ENCODE measurements around the gene APOL1. TPM values are rescaled to one million over a fixed set of nuclear protein-coding genes. Genes with fewer than 3 reads are reported as not detected.
"Not testable (repeated sequence)": the region's sequence is repeated elsewhere in the genome, so short reads cannot be mapped to it uniquely, and the experiment has no call there.

The APOL1 gene
- total RNA-seq, 1 donor from 2014 or later, result 2.3 TPM

DNA sequence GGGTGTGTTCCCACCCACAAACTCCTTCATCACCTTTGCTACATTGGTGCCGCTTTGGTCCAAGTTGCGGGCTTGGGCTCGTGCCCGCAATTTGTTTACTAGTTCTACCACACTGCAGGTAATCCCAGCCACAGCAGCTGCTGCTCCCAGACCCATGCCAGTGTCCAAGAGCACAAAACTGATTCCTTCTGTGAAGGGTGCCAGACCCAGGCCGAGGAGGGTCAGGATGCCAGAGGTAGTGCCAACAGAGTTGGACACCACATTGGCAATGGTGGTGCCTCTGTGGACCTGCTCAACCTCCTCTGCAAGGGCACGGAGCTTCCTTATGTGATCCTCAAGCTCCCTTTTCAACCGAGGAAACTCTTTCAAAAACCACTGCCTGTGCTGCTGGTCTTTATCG, 25.1 kb upstream of the APOL1 start:
- DNase-seq (ENCODE audit: low read depth), result no peak
- Histone ChIP-seq H3K36me3 (ENCODE audit: control insufficient read depth, insufficient read depth, low read length) (no peaks in the 10 kb centered on the region), H3K27me3 (ENCODE audit: control insufficient read depth, insufficient read depth, low read length) (no peaks in the 10 kb centered on the region), H3K4me3 (ENCODE audit: low read depth, low read length) (no peak overlapping the region)
- TF ChIP-seq, protein P1, sequence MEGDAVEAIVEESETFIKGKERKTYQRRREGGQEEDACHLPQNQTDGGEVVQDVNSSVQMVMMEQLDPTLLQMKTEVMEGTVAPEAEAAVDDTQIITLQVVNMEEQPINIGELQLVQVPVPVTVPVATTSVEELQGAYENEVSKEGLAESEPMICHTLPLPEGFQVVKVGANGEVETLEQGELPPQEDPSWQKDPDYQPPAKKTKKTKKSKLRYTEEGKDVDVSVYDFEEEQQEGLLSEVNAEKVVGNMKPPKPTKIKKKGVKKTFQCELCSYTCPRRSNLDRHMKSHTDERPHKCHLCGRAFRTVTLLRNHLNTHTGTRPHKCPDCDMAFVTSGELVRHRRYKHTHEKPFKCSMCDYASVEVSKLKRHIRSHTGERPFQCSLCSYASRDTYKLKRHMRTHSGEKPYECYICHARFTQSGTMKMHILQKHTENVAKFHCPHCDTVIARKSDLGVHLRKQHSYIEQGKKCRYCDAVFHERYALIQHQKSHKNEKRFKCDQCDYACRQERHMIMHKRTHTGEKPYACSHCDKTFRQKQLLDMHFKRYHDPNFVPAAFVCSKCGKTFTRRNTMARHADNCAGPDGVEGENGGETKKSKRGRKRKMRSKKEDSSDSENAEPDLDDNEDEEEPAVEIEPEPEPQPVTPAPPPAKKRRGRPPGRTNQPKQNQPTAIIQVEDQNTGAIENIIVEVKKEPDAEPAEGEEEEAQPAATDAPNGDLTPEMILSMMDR (IDR thresholded peaks at IDR 0.05; ENCODE audit: insufficient read depth, low read length, poor library complexity, severe bottlenecking), result no peak

DNA sequence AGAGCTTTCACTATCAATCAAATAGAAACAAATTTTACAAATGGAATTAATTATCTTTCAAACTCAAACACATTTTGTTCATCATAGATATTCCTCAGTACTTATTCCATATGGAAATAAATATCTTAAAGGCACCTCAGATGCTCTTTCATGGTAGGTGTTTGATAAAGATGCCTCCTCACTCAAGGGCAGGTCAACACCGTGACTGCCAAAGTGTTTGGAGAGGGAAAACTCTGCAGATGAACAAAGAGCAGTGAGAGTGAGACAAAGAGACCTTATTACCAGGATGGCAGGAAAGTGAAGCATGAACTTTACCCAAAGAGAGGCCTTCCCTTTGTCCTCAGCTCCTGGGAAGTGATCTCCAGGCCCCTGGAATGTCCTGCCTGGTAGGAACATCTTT, 24.6 kb upstream of the APOL1 start:
- not testable (repeated sequence) for H3K36me3 ChIP-seq (ENCODE audit: control insufficient read depth, insufficient read depth, low read length); DNase-seq (ENCODE audit: low read depth); H3K27me3 ChIP-seq (ENCODE audit: control insufficient read depth, insufficient read depth, low read length); H3K4me3 ChIP-seq (ENCODE audit: low read depth, low read length)

DNA sequence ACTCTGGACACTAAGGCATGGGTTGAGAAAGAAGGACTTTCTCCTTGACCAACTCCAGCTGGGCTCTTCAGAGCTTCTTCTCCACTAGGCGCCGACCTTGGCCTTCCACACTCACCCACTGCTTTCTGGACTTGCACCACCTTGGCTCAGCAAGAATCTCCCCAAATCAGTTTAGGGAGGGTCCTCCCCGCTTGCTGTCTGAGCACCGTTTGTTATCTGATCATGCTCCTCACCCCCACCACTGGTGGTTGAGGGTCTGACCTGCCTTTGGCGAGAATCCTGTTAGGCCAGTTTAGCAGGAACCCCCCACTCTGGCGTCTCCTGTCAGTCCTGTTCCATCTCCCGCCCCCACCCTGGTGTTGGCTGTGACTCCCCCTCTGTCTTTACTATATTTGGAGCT, 24.0 kb upstream of the APOL1 start:
- TF ChIP-seq, protein P1 (IDR thresholded peaks at IDR 0.05; ENCODE audit: insufficient read depth, low read length, poor library complexity, severe bottlenecking), result no peak
- DNase-seq (ENCODE audit: low read depth), result no peak
- no peak overlapping the region for H3K4me3 ChIP-seq (ENCODE audit: low read depth, low read length)
- H3K27me3 ChIP-seq (ENCODE audit: control insufficient read depth, insufficient read depth, low read length), result no peaks in the 10 kb centered on the region
- no peaks in the 10 kb centered on the region for H3K36me3 ChIP-seq (ENCODE audit: control insufficient read depth, insufficient read depth, low read length)

DNA sequence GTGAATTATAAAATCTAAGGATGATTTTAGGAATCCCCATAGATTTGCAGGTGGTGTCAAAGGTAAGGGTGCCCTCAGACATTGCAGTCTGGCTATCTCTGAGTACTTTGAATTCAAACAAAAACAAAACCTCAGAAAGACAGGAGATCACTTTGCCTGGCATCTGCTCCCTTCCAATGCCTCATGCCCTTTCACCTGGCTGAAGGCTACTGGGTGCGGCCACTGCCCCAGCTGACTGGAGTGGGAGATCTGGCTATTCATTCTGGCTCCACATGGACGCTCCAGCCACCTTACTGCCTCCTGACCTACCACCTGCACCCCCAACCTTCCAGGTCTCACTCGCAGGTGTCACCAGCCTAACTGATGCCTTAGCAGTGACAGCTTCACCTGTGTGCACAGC, 23.3 kb upstream of the APOL1 start:
- not testable (repeated sequence) for H3K27me3 ChIP-seq (ENCODE audit: control insufficient read depth, insufficient read depth, low read length); H3K36me3 ChIP-seq (ENCODE audit: control insufficient read depth, insufficient read depth, low read length); DNase-seq (ENCODE audit: low read depth); H3K4me3 ChIP-seq (ENCODE audit: low read depth, low read length)

DNA sequence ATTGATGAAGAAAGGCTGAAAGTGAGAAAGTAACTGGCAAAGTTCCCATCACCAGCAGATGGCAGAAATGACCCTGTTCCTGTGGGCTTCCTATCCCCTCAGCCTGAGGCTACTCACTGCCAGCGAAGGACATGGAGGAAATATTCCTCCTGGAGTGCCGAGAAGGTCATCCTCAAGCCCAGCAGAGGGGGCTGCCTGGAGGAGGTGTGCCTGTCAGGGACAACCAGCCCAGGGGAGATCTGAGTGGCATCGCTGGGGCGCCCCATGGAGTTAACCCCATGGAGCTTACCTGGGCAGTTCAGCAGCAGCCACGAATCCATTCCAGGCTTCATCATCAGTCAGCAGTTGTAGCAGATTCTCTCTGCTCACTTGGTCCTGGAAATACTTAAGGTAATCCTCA, 21.9 kb upstream of the APOL1 start:
- not testable (repeated sequence) for H3K4me3 ChIP-seq (ENCODE audit: low read depth, low read length); H3K36me3 ChIP-seq (ENCODE audit: control insufficient read depth, insufficient read depth, low read length); DNase-seq (ENCODE audit: low read depth); H3K27me3 ChIP-seq (ENCODE audit: control insufficient read depth, insufficient read depth, low read length)

DNA sequence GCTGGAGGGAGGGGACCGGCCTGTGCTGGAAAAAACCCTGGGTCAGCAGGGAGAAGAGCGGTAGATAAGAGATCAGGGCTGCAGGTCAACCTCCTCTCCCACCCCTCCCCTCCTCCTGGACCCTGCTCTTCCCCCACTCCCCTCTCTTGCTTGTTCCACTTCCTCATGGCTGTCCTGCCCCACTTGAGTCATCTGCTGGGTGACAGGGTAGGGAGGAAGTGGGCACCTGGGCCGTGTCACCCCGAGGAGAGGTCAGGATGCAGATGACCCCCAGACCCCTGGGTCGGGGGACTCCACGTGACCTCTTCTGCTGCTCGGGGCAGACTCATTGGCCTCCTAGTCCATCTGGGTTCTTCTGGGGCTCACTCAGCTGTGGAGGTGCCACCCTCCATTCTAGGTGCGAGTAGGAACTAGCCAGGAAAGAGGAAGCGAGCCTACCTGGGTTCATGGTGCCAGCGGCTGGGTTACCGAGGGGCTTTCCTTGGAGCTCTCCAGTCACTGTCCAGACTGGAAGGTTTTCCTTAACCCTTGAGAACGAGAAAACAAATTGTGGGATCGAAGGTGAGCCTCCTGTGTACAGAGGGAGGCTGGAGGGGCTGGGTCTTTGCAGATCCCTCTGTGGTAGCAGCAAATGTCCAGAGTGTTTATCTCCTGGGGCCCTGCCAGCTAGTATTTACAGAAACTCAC, 20.1 kb upstream of the APOL1 start:
- Histone ChIP-seq H3K4me3 (ENCODE audit: low read depth, low read length) (no peak overlapping the region), H3K36me3 (ENCODE audit: control insufficient read depth, insufficient read depth, low read length) (no peaks in the 10 kb centered on the region), H3K27me3 (ENCODE audit: control insufficient read depth, insufficient read depth, low read length) (no peaks in the 10 kb centered on the region)
- no peak for DNase-seq (ENCODE audit: low read depth)
- TF ChIP-seq, protein P1 (IDR thresholded peaks at IDR 0.05; ENCODE audit: insufficient read depth, low read length, poor library complexity, severe bottlenecking), result no peak

DNA sequence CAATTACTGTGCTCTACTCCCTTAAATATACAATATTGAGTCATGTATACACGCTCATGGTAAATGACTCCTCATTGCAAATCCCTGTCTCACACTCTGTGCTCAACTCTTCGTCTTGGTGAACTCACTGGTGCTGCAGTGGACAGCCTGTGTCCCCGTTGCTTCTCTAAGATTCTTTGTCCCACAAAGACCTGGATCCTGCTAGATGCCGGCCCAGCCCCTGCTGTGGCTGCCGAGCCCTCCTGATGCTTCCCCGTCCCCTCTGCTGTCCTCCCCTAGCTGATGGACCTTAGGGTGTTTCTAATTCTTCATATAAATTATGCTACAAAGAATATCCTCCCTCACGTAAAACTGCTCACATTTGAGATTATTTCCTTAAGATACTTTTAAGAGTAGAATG, 19.1 kb upstream of the APOL1 start:
- TF ChIP-seq, protein P1 (IDR thresholded peaks at IDR 0.05; ENCODE audit: insufficient read depth, low read length, poor library complexity, severe bottlenecking), result no peak
- H3K27me3 ChIP-seq (ENCODE audit: control insufficient read depth, insufficient read depth, low read length), result no peaks in the 10 kb centered on the region
- no peak for DNase-seq (ENCODE audit: low read depth)
- no peaks in the 10 kb centered on the region for H3K36me3 ChIP-seq (ENCODE audit: control insufficient read depth, insufficient read depth, low read length)
- no peak overlapping the region for H3K4me3 ChIP-seq (ENCODE audit: low read depth, low read length)

All from kidney epithelial cell (primary cell).